ENCODE measurements around the gene INSYN1.

The INSYN1 gene

DNA sequence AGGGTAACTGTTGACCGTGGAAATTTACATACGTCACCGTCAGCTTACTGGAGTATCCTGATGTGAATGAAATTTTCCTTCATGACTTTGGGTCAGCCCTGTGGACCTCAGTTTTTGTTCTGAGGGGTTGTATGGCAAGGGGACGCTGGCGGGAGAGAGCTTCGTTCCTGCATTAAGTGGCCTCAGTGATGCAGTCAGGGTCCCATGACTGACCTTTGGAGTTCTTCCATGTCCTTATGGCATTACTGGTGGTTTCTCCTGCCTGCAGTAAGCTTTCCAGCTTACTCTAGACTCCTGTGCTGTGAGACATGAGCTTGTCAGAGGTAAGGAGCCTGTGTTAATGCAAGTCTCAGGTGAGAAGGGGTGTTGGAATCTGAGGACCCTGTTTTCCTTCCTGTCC, 67.2 kb downstream of the INSYN1 start:
- DNase-seq (ENCODE audit: low spot score), result no peak
